DOHH2 (cell line): ENCODE results near the gene SLC25A31.

Experiments
- EZH2phosphoT487 ChIP-seq: fragments of 200-600 bp; sonication (generic); IDR thresholded peaks from 2 replicates; pipeline ENCODE4 v1.6.1; 2017; ENCODE audit warnings: borderline replicate concordance, mild to moderate bottlenecking, antibody characterized with exemption, low read length, moderate library complexity, mixed read lengths
- TF ChIP-seq, protein P1 (sequence below): fragments of 200-600 bp; sonication (generic); IDR thresholded peaks from one replicate; pipeline ENCODE4 v1.5.1; 2014; ENCODE audit warnings: antibody characterized with exemption, mild to moderate bottlenecking, low read depth, low read length; ENCODE audit not compliant: poor library complexity, severe bottlenecking

DNA sequence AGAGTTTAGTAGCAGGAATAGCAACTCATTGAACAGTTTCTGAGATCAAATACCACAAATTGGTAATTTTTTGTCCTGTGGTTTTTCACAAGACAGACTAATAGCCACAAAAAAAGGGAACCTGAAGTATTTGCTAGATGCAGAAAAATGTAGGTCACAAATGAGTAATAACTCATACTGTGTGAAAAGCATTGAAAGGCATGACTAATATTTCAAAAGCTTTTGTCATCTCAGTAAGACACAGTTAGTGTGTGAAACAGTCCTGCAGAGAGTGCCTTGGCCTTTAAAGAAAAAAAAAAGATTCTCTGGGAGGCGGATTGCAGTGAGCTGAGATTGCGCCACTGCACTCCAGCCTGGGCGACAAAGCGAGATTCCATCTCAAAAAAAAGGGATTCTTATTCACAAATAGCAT is 31.4 kb upstream of the SLC25A31 start:
- TF ChIP-seq, protein P1, sequence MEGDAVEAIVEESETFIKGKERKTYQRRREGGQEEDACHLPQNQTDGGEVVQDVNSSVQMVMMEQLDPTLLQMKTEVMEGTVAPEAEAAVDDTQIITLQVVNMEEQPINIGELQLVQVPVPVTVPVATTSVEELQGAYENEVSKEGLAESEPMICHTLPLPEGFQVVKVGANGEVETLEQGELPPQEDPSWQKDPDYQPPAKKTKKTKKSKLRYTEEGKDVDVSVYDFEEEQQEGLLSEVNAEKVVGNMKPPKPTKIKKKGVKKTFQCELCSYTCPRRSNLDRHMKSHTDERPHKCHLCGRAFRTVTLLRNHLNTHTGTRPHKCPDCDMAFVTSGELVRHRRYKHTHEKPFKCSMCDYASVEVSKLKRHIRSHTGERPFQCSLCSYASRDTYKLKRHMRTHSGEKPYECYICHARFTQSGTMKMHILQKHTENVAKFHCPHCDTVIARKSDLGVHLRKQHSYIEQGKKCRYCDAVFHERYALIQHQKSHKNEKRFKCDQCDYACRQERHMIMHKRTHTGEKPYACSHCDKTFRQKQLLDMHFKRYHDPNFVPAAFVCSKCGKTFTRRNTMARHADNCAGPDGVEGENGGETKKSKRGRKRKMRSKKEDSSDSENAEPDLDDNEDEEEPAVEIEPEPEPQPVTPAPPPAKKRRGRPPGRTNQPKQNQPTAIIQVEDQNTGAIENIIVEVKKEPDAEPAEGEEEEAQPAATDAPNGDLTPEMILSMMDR = no peak
- no peak for TF ChIP-seq EZH2phosphoT487
